Measurements from ENCODE around the gene VDR.

The VDR gene

DNA sequence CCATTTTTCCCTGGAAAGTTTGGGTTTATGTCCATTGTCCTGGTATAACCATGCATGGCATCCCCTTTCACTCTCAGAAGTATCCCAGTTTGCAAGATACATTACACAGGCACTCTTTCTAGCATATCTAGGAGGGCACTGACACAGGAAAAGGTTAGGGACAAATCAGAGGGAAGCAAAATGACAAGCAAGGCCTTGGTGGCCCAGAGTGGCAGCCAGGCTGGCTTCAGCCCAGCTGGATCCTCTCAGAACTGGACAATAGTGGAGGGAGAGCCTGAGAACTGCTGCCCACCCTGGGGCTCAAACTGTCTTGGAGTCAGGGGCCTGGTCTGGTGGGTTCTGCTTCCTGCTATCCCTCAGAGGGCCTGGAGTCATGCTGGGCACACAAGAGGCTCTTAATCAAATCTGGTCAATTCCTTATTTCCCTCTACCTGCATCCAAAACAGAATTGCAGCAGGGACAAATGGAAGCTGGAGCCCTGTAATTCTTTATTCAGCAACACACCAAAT is 2.6 kb downstream of the VDR start:
- Histone ChIP-seq H4K20me1 (peaks cover 0 to 53% (median 15%) of the 10 kb centered on the region in 11 experiments; a peak in 10 of 22 replicates), H3K4me3 (peak overlapping the region in 1 of 10 experiments; percentile 9; a peak in 2 of 20 replicates), H3K4me2 (peak overlapping the region; percentile 88 to 99 (median 95)), H3K9ac (no peak overlapping the region), H3K27me3 (peaks cover 22 to 52% (median 45%) of the 10 kb centered on the region in 11 experiments), H3K36me3 (peaks cover 0 to 26% (median 0%) of the 10 kb centered on the region in 11 experiments; a peak in 4 of 22 replicates), H3K9me3 (replicated peaks in 1 of 11) (no peaks in the 10 kb centered on the region; a peak in 1 of 22 replicates), H3K4me1 (peaks cover 51 to 68% (median 64%) of the 10 kb centered on the region in 10 experiments), H3K27ac (peak overlapping the region in 1 of 11 experiments; percentile 38; a peak in 1 of 22 replicates)
- TF ChIP-seq Cebpa-rat (IDR thresholded peaks at IDR 0.05), result no peak

DNA sequence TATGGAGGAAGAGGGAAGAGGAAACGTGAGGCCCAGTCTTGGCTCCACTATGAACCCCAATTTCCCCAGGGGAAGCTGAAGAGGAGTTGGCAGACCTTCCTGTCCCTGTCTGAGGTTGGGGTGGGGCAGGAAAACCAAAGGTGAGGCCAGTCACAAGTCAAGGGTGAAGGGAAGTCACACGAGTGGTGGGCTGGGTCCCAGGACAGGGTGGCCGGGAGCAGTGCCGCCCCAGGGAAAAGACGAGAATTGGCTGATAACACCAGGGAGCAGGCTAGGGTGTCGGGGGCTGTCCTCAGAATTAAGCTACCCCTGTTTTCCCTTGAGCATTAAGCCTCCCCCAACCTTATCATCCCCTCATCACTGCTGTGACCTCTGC is 3.1 kb downstream of the VDR start:
- H3K27me3 ChIP-seq, result peaks cover 17 to 47% (median 40%) of the 10 kb centered on the region in 11 experiments
- peaks cover 0 to 26% (median 0%) of the 10 kb centered on the region in 11 experiments; a peak in 4 of 22 replicates for H3K36me3 ChIP-seq
- peaks cover 0 to 54% (median 15%) of the 10 kb centered on the region in 11 experiments; a peak in 10 of 22 replicates for H4K20me1 ChIP-seq
- TF ChIP-seq Cebpa-rat (IDR thresholded peaks at IDR 0.05), result no peak
- H3K9me3 ChIP-seq (replicated peaks in 1 of 11), result no peaks in the 10 kb centered on the region; a peak in 1 of 22 replicates
- peak overlapping the region; percentile 88 to 99 (median 95) for H3K4me2 ChIP-seq
- peak overlapping the region in 3 of 10 experiments; percentile 7 to 20 (median 9); a peak in 3 of 20 replicates for H3K4me3 ChIP-seq
- peaks cover 56 to 71% (median 67%) of the 10 kb centered on the region in 10 experiments for H3K4me1 ChIP-seq
- H3K27ac ChIP-seq, result peak overlapping the region in 1 of 11 experiments; percentile 38; a peak in 2 of 22 replicates
- H3K9ac ChIP-seq, result 0 out of 22 replicates have a peak overlapping the region, but pooled peaks of 1 of the 11 experiments have one; percentile 3

DNA sequence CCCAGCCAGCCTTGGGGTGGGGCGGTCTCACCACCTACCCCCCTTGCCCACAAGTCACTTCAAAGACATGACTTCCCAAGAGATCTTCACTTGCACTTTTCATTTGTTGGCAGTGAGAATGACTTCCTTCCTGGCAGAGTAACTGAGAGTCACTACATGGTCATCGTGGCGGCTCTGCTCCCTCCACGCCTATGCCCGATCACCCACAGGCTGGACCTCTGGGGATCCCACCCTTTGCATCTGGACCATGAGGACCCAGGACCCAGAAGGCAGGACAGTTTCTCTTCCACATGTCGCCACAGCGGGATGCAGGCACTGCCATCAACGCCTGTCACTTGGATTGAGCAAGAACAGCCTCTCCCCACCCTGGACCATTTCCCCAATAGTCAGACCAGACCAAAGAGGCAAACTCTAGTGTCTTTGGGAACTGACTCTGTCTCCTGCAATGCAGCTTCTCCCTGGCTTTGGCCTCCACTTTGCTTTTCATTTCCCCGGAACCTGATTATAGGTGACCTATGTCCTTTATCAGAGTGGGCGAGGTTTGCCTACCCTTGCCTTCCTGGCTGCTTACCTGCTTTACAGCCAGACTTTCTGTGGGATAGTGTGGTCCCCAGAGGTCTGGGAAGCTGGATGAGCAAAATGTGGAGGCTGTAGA is 3.6 kb downstream of the VDR start:
- Histone ChIP-seq H3K27ac (peak overlapping the region in 1 of 11 experiments; percentile 38; a peak in 2 of 22 replicates), H3K9me3 (replicated peaks in 1 of 11) (no peaks in the 10 kb centered on the region; a peak in 1 of 22 replicates), H3K36me3 (peaks cover 0 to 26% (median 0%) of the 10 kb centered on the region in 11 experiments; a peak in 4 of 22 replicates), H3K4me2 (peak overlapping the region; percentile 88 to 99 (median 95)), H3K9ac (0 out of 22 replicates have a peak overlapping the region, but pooled peaks of 1 of the 11 experiments have one; percentile 3), H3K4me3 (peak overlapping the region in 2 of 10 experiments; percentile 7 to 20; a peak in 4 of 20 replicates), H4K20me1 (peaks cover 0 to 54% (median 15%) of the 10 kb centered on the region in 11 experiments; a peak in 10 of 22 replicates), H3K27me3 (peaks cover 12 to 42% (median 35%) of the 10 kb centered on the region in 11 experiments), H3K4me1 (peaks cover 61 to 76% (median 72%) of the 10 kb centered on the region in 10 experiments)
- peak in 2 of 11 experiments; percentile 9 to 52; a peak in 1 of 22 replicates for TF ChIP-seq Cebpa-rat (IDR thresholded peaks at IDR 0.05)

GRCh38 chr12:47900131-47901062 is 4.4 kb downstream of the VDR start:
- peak overlapping the region in 3 of 10 experiments; percentile 7 to 20 (median 13); a peak in 2 of 20 replicates for H3K4me3 ChIP-seq
- H3K4me1 ChIP-seq, result peaks cover 62 to 82% (median 77%) of the 10 kb centered on the region in 10 experiments
- TF ChIP-seq Cebpa-rat (IDR thresholded peaks at IDR 0.05), result no peak
- H3K4me2 ChIP-seq, result peak overlapping the region; percentile 88 to 99 (median 95)
- H3K36me3 ChIP-seq, result peaks cover 0 to 26% (median 0%) of the 10 kb centered on the region in 11 experiments; a peak in 4 of 22 replicates
- no peaks in the 10 kb centered on the region; a peak in 1 of 22 replicates for H3K9me3 ChIP-seq (replicated peaks in 1 of 11)
- H3K9ac ChIP-seq, result 0 out of 22 replicates have a peak overlapping the region, but pooled peaks of 1 of the 11 experiments have one; percentile 3
- peaks cover 4 to 34% (median 27%) of the 10 kb centered on the region in 11 experiments for H3K27me3 ChIP-seq
- H3K27ac ChIP-seq, result no peak overlapping the region; a peak in 1 of 22 replicates
- peaks cover 0 to 54% (median 15%) of the 10 kb centered on the region in 11 experiments; a peak in 10 of 22 replicates for H4K20me1 ChIP-seq

DNA sequence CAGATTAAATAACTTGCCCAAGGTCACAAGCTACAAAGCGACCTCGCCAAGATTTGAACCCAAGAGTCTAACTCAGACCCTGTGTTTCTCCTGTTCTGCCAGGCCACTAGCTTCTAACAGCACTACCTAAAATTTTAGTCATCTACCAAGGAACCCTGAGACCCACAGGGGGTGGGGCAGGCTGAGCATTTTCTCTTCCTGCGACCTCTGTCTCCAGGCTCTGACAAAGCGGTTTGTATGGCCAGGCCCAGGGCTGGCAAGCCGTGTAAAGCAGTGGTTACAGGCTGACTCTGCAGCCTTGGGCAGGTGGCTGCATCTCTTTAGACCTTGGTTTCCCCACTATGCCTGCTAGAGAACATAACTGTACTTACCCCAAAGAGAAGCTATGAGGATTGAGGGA is 5.3 kb downstream of the VDR start:
- peak overlapping the region; percentile 88 to 99 (median 95) for H3K4me2 ChIP-seq
- H3K4me3 ChIP-seq, result no peak overlapping the region
- no peak overlapping the region for H3K9ac ChIP-seq
- peaks cover 70 to 84% (median 80%) of the 10 kb centered on the region in 10 experiments for H3K4me1 ChIP-seq
- no peak overlapping the region for H3K27ac ChIP-seq
- no peaks in the 10 kb centered on the region for H3K9me3 ChIP-seq (replicated peaks in 1 of 11)
- peaks cover 0 to 26% (median 0%) of the 10 kb centered on the region in 11 experiments; a peak in 4 of 22 replicates for H3K36me3 ChIP-seq
- no peak for TF ChIP-seq Cebpa-rat (IDR thresholded peaks at IDR 0.05)
- H3K27me3 ChIP-seq, result peaks cover 0 to 24% (median 18%) of the 10 kb centered on the region in 11 experiments; a peak in 17 of 22 replicates
- H4K20me1 ChIP-seq, result peaks cover 0 to 54% (median 15%) of the 10 kb centered on the region in 11 experiments; a peak in 10 of 22 replicates

DNA sequence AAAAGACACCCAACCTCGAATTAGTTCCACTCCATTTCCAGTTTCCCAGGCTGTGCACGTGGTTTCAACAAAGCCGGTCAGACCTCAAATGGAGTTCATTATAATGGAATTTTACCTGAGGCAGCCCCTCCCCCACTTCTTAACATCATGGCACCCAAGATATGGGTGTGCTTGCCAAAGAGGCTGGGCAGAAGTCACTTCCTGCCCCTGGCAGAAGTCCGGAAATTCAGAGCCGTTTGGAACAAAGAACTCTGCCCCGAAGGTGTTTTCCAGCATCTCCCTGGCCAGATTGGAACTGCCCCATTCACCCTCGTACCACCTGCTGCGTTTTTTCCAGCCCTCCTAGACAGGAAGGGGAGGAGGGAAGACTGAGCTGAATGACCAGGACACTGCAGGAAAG is 8.2 kb downstream of the VDR start:
- Histone ChIP-seq H3K27ac (no peak overlapping the region), H4K20me1 (peaks cover 0 to 34% (median 6%) of the 10 kb centered on the region in 11 experiments; a peak in 8 of 22 replicates), H3K4me2 (peak overlapping the region; percentile 51 to 90 (median 70)), H3K4me3 (no peak overlapping the region), H3K4me1 (peaks cover 71 to 84% (median 79%) of the 10 kb centered on the region in 10 experiments), H3K36me3 (peaks cover 0 to 32% (median 0%) of the 10 kb centered on the region in 11 experiments; a peak in 4 of 22 replicates), H3K9me3 (replicated peaks in 1 of 11) (no peaks in the 10 kb centered on the region), H3K27me3 (peaks cover 0 to 2% (median 0%) of the 10 kb centered on the region in 11 experiments; a peak in 1 of 22 replicates), H3K9ac (no peak overlapping the region)
- no peak for TF ChIP-seq Cebpa-rat (IDR thresholded peaks at IDR 0.05)

GRCh38 chr12:47896022-47896421 is 8.8 kb downstream of the VDR start:
- no peaks in the 10 kb centered on the region for H3K9me3 ChIP-seq (replicated peaks in 1 of 11)
- TF ChIP-seq Cebpa-rat (IDR thresholded peaks at IDR 0.05), result no peak
- peaks cover 0 to 32% (median 0%) of the 10 kb centered on the region in 11 experiments; a peak in 4 of 22 replicates for H3K36me3 ChIP-seq
- H3K4me3 ChIP-seq, result no peak overlapping the region
- peaks cover 70 to 84% (median 78%) of the 10 kb centered on the region in 10 experiments for H3K4me1 ChIP-seq
- no peak overlapping the region for H3K27ac ChIP-seq
- H3K9ac ChIP-seq, result no peak overlapping the region
- peaks cover 0 to 28% (median 6%) of the 10 kb centered on the region in 11 experiments; a peak in 8 of 22 replicates for H4K20me1 ChIP-seq
- H3K27me3 ChIP-seq, result no peaks in the 10 kb centered on the region
- H3K4me2 ChIP-seq, result peak overlapping the region; percentile 51 to 90 (median 70); a peak in 21 of 22 replicates
